HCT116 (cell line): Measurements from ENCODE around the gene HEATR5A.

ENCODE experiments used
- CEBPB ChIP-seq: IDR thresholded peaks from 2 replicates; pipeline ENCODE4 v1.6.1; 2012; ENCODE audit warnings: low read depth
- CTCF ChIP-seq, 3 experiments: fragments of 200-600 bp in 1 of 3; sonication (generic) in 1 of 3; IDR thresholded peaks in 2 of 3; conservative IDR thresholded peaks in 1 of 3; 2 replicates each; pipeline ENCODE4 v1.5.1; 2012 to 2017; ENCODE audit warnings: low read depth in 2 of 3, low read length in 2 of 3, antibody characterized with exemption in 1 of 3, borderline replicate concordance in 1 of 3, control low read depth in 1 of 3, mild to moderate bottlenecking in 1 of 3, mixed read lengths in 1 of 3, mixed run types in 1 of 3, moderate library complexity in 1 of 3; ENCODE audit not compliant: insufficient read depth in 1 of 3
- ELF1 ChIP-seq: IDR thresholded peaks from 2 replicates; pipeline ENCODE4 v1.6.1; 2012; ENCODE audit warnings: low read depth, borderline replicate concordance
- EZH2 ChIP-seq: fragments of 200-600 bp; sonication (generic); IDR thresholded peaks from 2 replicates; pipeline ENCODE4 v1.6.1; 2017; ENCODE audit warnings: antibody characterized with exemption, mixed run types
- JUND ChIP-seq: IDR thresholded peaks from 2 replicates; pipeline ENCODE4 v1.6.1; 2012
- POLR2AphosphoS5 ChIP-seq: IDR thresholded peaks from 2 replicates; pipeline ENCODE4 v1.6.1; 2011; ENCODE audit warnings: mild to moderate bottlenecking, low read depth, low read length, moderate library complexity
- REST ChIP-seq: IDR thresholded peaks from 2 replicates; pipeline ENCODE4 v1.6.1; 2012; ENCODE audit warnings: low read depth
- TCF7L2 ChIP-seq: IDR thresholded peaks from 2 replicates; pipeline ENCODE4 v1.7.0; 2011; ENCODE audit warnings: borderline replicate concordance, inconsistent platforms; ENCODE audit not compliant: insufficient read depth, insufficient read length; ENCODE audit errors: extremely low read depth
- YY1 ChIP-seq: IDR thresholded peaks from 2 replicates; pipeline ENCODE4 v1.6.1; 2011; ENCODE audit warnings: low read length, low read depth, moderate library complexity, mild to moderate bottlenecking; ENCODE audit not compliant: insufficient replicate concordance; ENCODE audit errors: extremely low read depth
- ZFX ChIP-seq: fragments of 450-650 bp; IDR thresholded peaks from 2 replicates; pipeline ENCODE4 v1.6.1; 2017
- TF ChIP-seq, protein P1 (sequence below): IDR thresholded peaks from 2 replicates; pipeline ENCODE4 v1.6.1; 2011; ENCODE audit warnings: mild to moderate bottlenecking, low read length, moderate library complexity; ENCODE audit not compliant: insufficient replicate concordance; ENCODE audit errors: extremely low read depth

DNA sequence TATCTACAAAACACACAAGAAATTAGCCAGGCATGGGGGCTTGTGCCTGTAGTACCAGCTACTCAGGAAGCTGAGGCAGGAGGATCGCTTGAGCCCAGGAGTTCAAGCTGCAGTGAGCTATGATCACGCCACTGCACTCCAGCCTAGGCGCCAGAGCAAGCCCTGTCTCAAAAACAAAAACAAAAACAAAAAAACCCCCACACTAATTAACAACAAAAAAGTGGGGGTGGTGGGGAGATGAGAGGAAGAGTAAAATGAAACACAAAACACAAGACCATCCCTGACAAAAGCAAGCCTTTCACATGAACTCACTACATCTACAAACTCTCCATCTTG, 158.9 kb downstream of the HEATR5A start:
- TF ChIP-seq ZFX (no peak), CTCF (IDR thresholded peaks at IDR 0.05 in 2 of 3, conservative IDR thresholded peaks at IDR 0.05 in 1 of 3; ENCODE audit: borderline replicate concordance in 1 of 3, insufficient read depth in 1 of 3, low read depth in 2 of 3, low read length in 2 of 3) (no peak), CEBPB (no peak), YY1 (no peak), JUND (no peak), EZH2 (no peak), POLR2AphosphoS5 (no peak), ELF1 (no peak), REST (no peak), TCF7L2 (no peak)
- TF ChIP-seq, protein P1, sequence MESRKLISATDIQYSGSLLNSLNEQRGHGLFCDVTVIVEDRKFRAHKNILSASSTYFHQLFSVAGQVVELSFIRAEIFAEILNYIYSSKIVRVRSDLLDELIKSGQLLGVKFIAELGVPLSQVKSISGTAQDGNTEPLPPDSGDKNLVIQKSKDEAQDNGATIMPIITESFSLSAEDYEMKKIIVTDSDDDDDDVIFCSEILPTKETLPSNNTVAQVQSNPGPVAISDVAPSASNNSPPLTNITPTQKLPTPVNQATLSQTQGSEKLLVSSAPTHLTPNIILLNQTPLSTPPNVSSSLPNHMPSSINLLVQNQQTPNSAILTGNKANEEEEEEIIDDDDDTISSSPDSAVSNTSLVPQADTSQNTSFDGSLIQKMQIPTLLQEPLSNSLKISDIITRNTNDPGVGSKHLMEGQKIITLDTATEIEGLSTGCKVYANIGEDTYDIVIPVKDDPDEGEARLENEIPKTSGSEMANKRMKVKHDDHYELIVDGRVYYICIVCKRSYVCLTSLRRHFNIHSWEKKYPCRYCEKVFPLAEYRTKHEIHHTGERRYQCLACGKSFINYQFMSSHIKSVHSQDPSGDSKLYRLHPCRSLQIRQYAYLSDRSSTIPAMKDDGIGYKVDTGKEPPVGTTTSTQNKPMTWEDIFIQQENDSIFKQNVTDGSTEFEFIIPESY: no peak
